ENCODE results near the gene CSTF1.
"Not testable (repeated sequence)": the region's sequence is repeated elsewhere in the genome, so short reads cannot be mapped to it uniquely, and the experiment has no call there.

Gene CSTF1

GRCh38 chr20:56363491-56363890, 29.0 kb upstream of the CSTF1 start:
- DNase-seq (ENCODE audit: low read depth, low spot score): no peak

GRCh38 chr20:56368351-56369134, 23.9 kb upstream of the CSTF1 start:
- H3K4me3 ChIP-seq (ENCODE audit: low read length): no peak overlapping the region
- no peak for DNase-seq (ENCODE audit: low read depth, low spot score)

More at GRCh38 chr20:56363491-56363890, 29.0 kb upstream of the CSTF1 start:
- H3K4me3 ChIP-seq (ENCODE audit: low read length): no peak overlapping the region

GRCh38 chr20:56369179-56369578, 23.3 kb upstream of the CSTF1 start:
- no peak overlapping the region for H3K4me3 ChIP-seq (ENCODE audit: low read length)
- DNase-seq (ENCODE audit: low read depth, low spot score): no peak

GRCh38 chr20:56371977-56372376, 20.5 kb upstream of the CSTF1 start:
- no peak overlapping the region for H3K4me3 ChIP-seq (ENCODE audit: low read length)
- DNase-seq (ENCODE audit: low read depth, low spot score): no peak

- no peak overlapping the region for H3K4me3 ChIP-seq (ENCODE audit: low read length)
- DNase-seq (ENCODE audit: low read depth, low spot score): no peak
Measured at GRCh38 chr20:56372850-56373249, 19.6 kb upstream of the CSTF1 start.

GRCh38 chr20:56373942-56374341, 18.5 kb upstream of the CSTF1 start:
- no peak overlapping the region for H3K4me3 ChIP-seq (ENCODE audit: low read length)
- no peak for DNase-seq (ENCODE audit: low read depth, low spot score)

- H3K4me3 ChIP-seq (ENCODE audit: low read length): no peak overlapping the region
- no peak for DNase-seq (ENCODE audit: low read depth, low spot score)
Measured at GRCh38 chr20:56376331-56376730, 16.1 kb upstream of the CSTF1 start.

- no peak for DNase-seq (ENCODE audit: low read depth, low spot score)
- no peak overlapping the region for H3K4me3 ChIP-seq (ENCODE audit: low read length)
Measured at GRCh38 chr20:56378386-56378785, 14.1 kb upstream of the CSTF1 start.

GRCh38 chr20:56380375-56380774, 12.1 kb upstream of the CSTF1 start:
- no peak for DNase-seq (ENCODE audit: low read depth, low spot score)

GRCh38 chr20:56381501-56381900, 10.9 kb upstream of the CSTF1 start:
- no peak for DNase-seq (ENCODE audit: low read depth, low spot score)
- no peak overlapping the region for H3K4me3 ChIP-seq (ENCODE audit: low read length)

More at GRCh38 chr20:56380375-56380774, 12.1 kb upstream of the CSTF1 start:
- no peak overlapping the region for H3K4me3 ChIP-seq (ENCODE audit: low read length)

GRCh38 chr20:56382696-56383095, 9.7 kb upstream of the CSTF1 start:
- no peak overlapping the region for H3K4me3 ChIP-seq (ENCODE audit: low read length)
- DNase-seq (ENCODE audit: low read depth, low spot score): no peak

- no peak for DNase-seq (ENCODE audit: low read depth, low spot score)
- no peak overlapping the region for H3K4me3 ChIP-seq (ENCODE audit: low read length)
Measured at GRCh38 chr20:56383334-56383733, 9.1 kb upstream of the CSTF1 start.

GRCh38 chr20:56385130-56385529, 7.3 kb upstream of the CSTF1 start:
- DNase-seq (ENCODE audit: low read depth, low spot score): no peak
- no peak overlapping the region for H3K4me3 ChIP-seq (ENCODE audit: low read length)

- no peak for DNase-seq (ENCODE audit: low read depth, low spot score)
- no peak overlapping the region for H3K4me3 ChIP-seq (ENCODE audit: low read length)
Measured at GRCh38 chr20:56386219-56386618, 6.2 kb upstream of the CSTF1 start.

GRCh38 chr20:56388882-56389281, 3.6 kb upstream of the CSTF1 start:
- H3K4me3 ChIP-seq (ENCODE audit: low read length): no peak overlapping the region
- no peak for DNase-seq (ENCODE audit: low read depth, low spot score)

GRCh38 chr20:56389807-56390206, 2.6 kb upstream of the CSTF1 start:
- H3K4me3 ChIP-seq (ENCODE audit: low read length): no peak overlapping the region

GRCh38 chr20:56390396-56390795, 2.0 kb upstream of the CSTF1 start:
- peak overlapping the region; percentile 87 for H3K4me3 ChIP-seq (ENCODE audit: low read length)
- DNase-seq (ENCODE audit: low read depth, low spot score): not testable (repeated sequence)

More at GRCh38 chr20:56389807-56390206, 2.6 kb upstream of the CSTF1 start:
- no peak for DNase-seq (ENCODE audit: low read depth, low spot score)

GRCh38 chr20:56391037-56391436, 1.4 kb upstream of the CSTF1 start:
- H3K4me3 ChIP-seq (ENCODE audit: low read length): peak overlapping the region; percentile 87
- DNase-seq (ENCODE audit: low read depth, low spot score): no peak

GRCh38 chr20:56391596-56392131, 781 bp upstream of the CSTF1 start:
- peak; percentile 15 for DNase-seq (ENCODE audit: low read depth, low spot score)

GRCh38 chr20:56392881-56393482, 537 bp downstream of the CSTF1 start:
- peak overlapping the region; percentile 87 for H3K4me3 ChIP-seq (ENCODE audit: low read length)
- peak; percentile 28 for DNase-seq (ENCODE audit: low read depth, low spot score)

More at GRCh38 chr20:56391596-56392131, 781 bp upstream of the CSTF1 start:
- H3K4me3 ChIP-seq (ENCODE audit: low read length): peak overlapping the region; percentile 87
